B cell (primary cell): ENCODE data around the gene CAMTA1. TPM values are rescaled to one million over a fixed set of nuclear protein-coding genes. Genes with fewer than 3 reads are reported as not detected.

Source experiments
- ATAC-seq: fragments of 200-7000 bp; cut with Tn5 transposase; one replicate; pipeline ENCODE4 v1.10.0; 2021; ENCODE audit warnings: low read depth, mild to moderate bottlenecking, moderate number of reproducible peaks, moderate library complexity
- CTCF ChIA-PET: fragments of 350-600 bp; sonication (Branson Sonifier 250); formaldehyde crosslinking; loops from one replicate; lab custom pipeline; 2021; ENCODE audit warnings: antibody characterized with exemption, inconsistent platforms; lab: Charles Lee
- POLR2A ChIA-PET: fragments of 350-600 bp; sonication (Branson Sonifier 250); formaldehyde crosslinking; loops from one replicate; lab custom pipeline; 2021; ENCODE audit warnings: antibody characterized with exemption; lab: Charles Lee
- DNase-seq: peaks from one replicate; pipeline ENCODE4 v3.0.0; 2013
- H2AFZ ChIP-seq: 2 replicates; pipeline ENCODE4 v1.6.1; 2012; ENCODE audit warnings: mild to moderate bottlenecking, low read depth, low read length; ENCODE audit not compliant: insufficient read depth, poor library complexity, severe bottlenecking
- H3K27ac ChIP-seq, 2 donors: 1 replicate in 1 of 2; 2 replicates in 1 of 2; pipeline ENCODE4 v1.5.1; 2012 to 2013; ENCODE audit warnings: low read length in 2 of 2, mild to moderate bottlenecking in 2 of 2, moderate library complexity in 1 of 2
- H3K27me3 ChIP-seq, 4 experiments: fragments of 200-600 bp in 1 of 4; sonication (generic) in 1 of 4; replicated peaks in 1 of 4; 1 replicate in 2 of 4; 2 replicates in 2 of 4; pipeline versions ENCODE4 v1.6.1 to v1.7.0; 2013 to 2016; ENCODE audit warnings: low read length in 3 of 4, mild to moderate bottlenecking in 2 of 4, mixed read lengths in 1 of 4, moderate library complexity in 1 of 4; ENCODE audit not compliant: insufficient read depth in 4 of 4, control insufficient read depth in 3 of 4; ENCODE audit errors: control extremely low read depth in 1 of 4
- H3K36me3 ChIP-seq, 2 experiments: replicated peaks in 1 of 2; 1 replicate in 1 of 2; 2 replicates in 1 of 2; pipeline versions ENCODE4 v1.6.1 to v1.7.1; 2013; ENCODE audit warnings: low read length in 1 of 2; ENCODE audit not compliant: insufficient read depth in 2 of 2, control insufficient read depth in 1 of 2; ENCODE audit errors: control extremely low read depth in 1 of 2, extremely low read depth in 1 of 2
- H3K4me1 ChIP-seq, 2 donors: fragments of 200-600 bp in 1 of 2; sonication (generic) in 1 of 2; 1 replicate in 1 of 2; 2 replicates in 1 of 2; pipeline versions ENCODE4 v1.5.1 to v1.6.1; 2013 to 2017; ENCODE audit warnings: low read length in 2 of 2; ENCODE audit not compliant: control insufficient read depth in 2 of 2, insufficient read depth in 2 of 2
- H3K4me2 ChIP-seq: replicated peaks from 2 replicates; pipeline ENCODE3; 2012; ENCODE audit warnings: mild to moderate bottlenecking, low read depth, low read length; ENCODE audit not compliant: poor library complexity, severe bottlenecking
- H3K4me3 ChIP-seq, 5 experiments: fragments of 200-600 bp in 1 of 5; sonication (generic) in 1 of 5; 1 replicate in 3 of 5; 2 replicates in 2 of 5; pipeline versions ENCODE4 v1.5.1 to v1.7.0; 2011 to 2016; ENCODE audit warnings: low read length in 4 of 5, mild to moderate bottlenecking in 4 of 5, low read depth in 2 of 5, control low read depth in 1 of 5, moderate library complexity in 1 of 5; ENCODE audit not compliant: insufficient read depth in 1 of 5; ENCODE audit errors: control extremely low read depth in 1 of 5, extremely low read depth in 1 of 5
- H3K79me2 ChIP-seq: fragments of 200-600 bp; sonication (generic); one replicate; pipeline ENCODE4 v1.6.0; 2016; ENCODE audit warnings: low read length; ENCODE audit not compliant: control insufficient read depth, insufficient read depth
- H3K9ac ChIP-seq: fragments of 200-600 bp; sonication (generic); 2 replicates; pipeline ENCODE4 v1.6.1; 2017; ENCODE audit warnings: mild to moderate bottlenecking, low read length, moderate library complexity
- H3K9me3 ChIP-seq, 3 donors: one replicate each; pipeline versions ENCODE4 v1.6.1 to v1.7.1; 2013; ENCODE audit warnings: low read length in 2 of 3; ENCODE audit not compliant: control insufficient read depth in 2 of 3, insufficient read depth in 1 of 3; ENCODE audit errors: control extremely low read depth in 1 of 3
- H4K20me1 ChIP-seq: 2 replicates; pipeline ENCODE4 v1.6.0; 2012; ENCODE audit warnings: mild to moderate bottlenecking, low read length; ENCODE audit not compliant: insufficient read depth, control insufficient read depth, poor library complexity, severe bottlenecking
- H3K27ac Mint-ChIP-seq: one replicate; pipeline ENCODE4 v1.8.0; 2021; ENCODE audit warnings: mixed read lengths
- H3K27me3 Mint-ChIP-seq: one replicate; pipeline ENCODE4 v1.8.0; 2021; ENCODE audit warnings: mixed read lengths
- H3K4me1 Mint-ChIP-seq: one replicate; pipeline ENCODE4 v1.8.0; 2021; ENCODE audit warnings: mixed read lengths
- H3K4me3 Mint-ChIP-seq: one replicate; pipeline ENCODE4 v1.8.0; 2021; ENCODE audit warnings: mixed read lengths
- H3K9me3 Mint-ChIP-seq: one replicate; pipeline ENCODE4 v1.8.0; 2022; ENCODE audit warnings: mixed read lengths; ENCODE audit not compliant: insufficient read depth
- EZH2 ChIP-seq: IDR thresholded peaks from 2 replicates; pipeline ENCODE4 v1.6.1; 2012; ENCODE audit warnings: borderline replicate concordance, low read depth, mild to moderate bottlenecking, moderate library complexity, low read length; ENCODE audit not compliant: insufficient read depth, poor library complexity, severe bottlenecking
- WGBS: methylation state at CpG from one replicate; pipeline ENCODE4 v1.1.5; 2013; ENCODE audit warnings: missing lambda C conversion rate; ENCODE audit not compliant: insufficient coverage; 5-methylcytosine and 5-hydroxymethylcytosine counted together
- intact Hi-C: fragments of 100-400 bp; cut with micrococcal nuclease; formaldehyde crosslinking; loops from one replicate; pipeline ENCODE4 v1.10.0; 2022
- polyA plus RNA-seq: library from polyadenylated mRNA; depleted of rRNA; stranded (reverse); fragments of >200 nt; gene quantifications from 2 replicates; pipeline ENCODE4 v1.2.3, GENCODE V29; 2012
- total RNA-seq, 2 donors: library from RNA; stranded (reverse); fragments of 120-200 nt in 1 of 2; gene quantifications; 1 replicate in 1 of 2; 2 replicates in 1 of 2; pipeline versions ENCODE4 v1.2.3 to v1.2.4, GENCODE V29; 2013 to 2022
- TF ChIP-seq, protein P1 (sequence below): fragments of 200-600 bp; IDR thresholded peaks from one replicate; pipeline ENCODE4 v1.8.0; 2022; ENCODE audit warnings: antibody characterized with exemption, mild to moderate bottlenecking

The CAMTA1 gene
- total and polyA plus RNA-seq, 2 donors (not counting 1 experiment from before 2014, with no cell fraction given): 42.2 to 45.7 TPM

DNA sequence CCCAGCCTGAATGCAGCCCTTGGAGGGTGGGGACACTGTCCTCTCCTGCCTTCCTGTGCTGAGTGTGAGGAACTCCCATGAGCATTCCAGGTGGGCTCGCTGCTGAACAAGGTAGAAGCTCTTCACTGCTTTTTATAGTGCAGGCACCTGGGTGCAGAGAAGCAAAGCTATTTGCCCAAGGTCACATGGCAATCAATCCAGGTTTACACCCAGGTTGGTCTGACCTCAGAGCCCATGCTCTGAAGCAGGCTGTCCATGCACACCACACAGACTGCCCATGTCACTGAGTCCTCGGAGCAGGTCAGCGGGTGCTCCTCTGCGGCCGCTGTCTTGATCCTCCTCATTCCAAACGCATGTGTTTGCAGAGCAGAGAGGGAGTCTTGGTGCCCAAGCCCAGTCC lies 662.5 kb downstream of the CAMTA1 start:
- no peak overlapping the region for H2AFZ ChIP-seq
- no peak overlapping the region for H3K9ac ChIP-seq
- H3K4me3 ChIP-seq: no peak overlapping the region
- H3K27me3 Mint-ChIP-seq: no peaks in the 10 kb centered on the region
- CTCF ChIA-PET: no interaction called here
- no peak overlapping the region for H3K4me2 ChIP-seq
- H3K36me3 ChIP-seq: no peaks in the 10 kb centered on the region
- H3K9me3 Mint-ChIP-seq: no peaks in the 10 kb centered on the region
- POLR2A ChIA-PET: no interaction called here
- no peak for TF ChIP-seq EZH2
- TF ChIP-seq, protein P1, sequence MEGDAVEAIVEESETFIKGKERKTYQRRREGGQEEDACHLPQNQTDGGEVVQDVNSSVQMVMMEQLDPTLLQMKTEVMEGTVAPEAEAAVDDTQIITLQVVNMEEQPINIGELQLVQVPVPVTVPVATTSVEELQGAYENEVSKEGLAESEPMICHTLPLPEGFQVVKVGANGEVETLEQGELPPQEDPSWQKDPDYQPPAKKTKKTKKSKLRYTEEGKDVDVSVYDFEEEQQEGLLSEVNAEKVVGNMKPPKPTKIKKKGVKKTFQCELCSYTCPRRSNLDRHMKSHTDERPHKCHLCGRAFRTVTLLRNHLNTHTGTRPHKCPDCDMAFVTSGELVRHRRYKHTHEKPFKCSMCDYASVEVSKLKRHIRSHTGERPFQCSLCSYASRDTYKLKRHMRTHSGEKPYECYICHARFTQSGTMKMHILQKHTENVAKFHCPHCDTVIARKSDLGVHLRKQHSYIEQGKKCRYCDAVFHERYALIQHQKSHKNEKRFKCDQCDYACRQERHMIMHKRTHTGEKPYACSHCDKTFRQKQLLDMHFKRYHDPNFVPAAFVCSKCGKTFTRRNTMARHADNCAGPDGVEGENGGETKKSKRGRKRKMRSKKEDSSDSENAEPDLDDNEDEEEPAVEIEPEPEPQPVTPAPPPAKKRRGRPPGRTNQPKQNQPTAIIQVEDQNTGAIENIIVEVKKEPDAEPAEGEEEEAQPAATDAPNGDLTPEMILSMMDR: no peak
- no peak for ATAC-seq
- H3K4me1 ChIP-seq: no peaks in the 10 kb centered on the region
- H4K20me1 ChIP-seq: no peaks in the 10 kb centered on the region
- no peak overlapping the region for H3K27ac Mint-ChIP-seq
- intact Hi-C loops: no loop called here
- no peaks in the 10 kb centered on the region for H3K4me1 Mint-ChIP-seq
- no peak overlapping the region for H3K4me3 Mint-ChIP-seq
- no peaks in the 10 kb centered on the region for H3K27me3 ChIP-seq
- no peaks in the 10 kb centered on the region for H3K79me2 ChIP-seq
- no peak for DNase-seq
- no peaks in the 10 kb centered on the region for H3K9me3 ChIP-seq
- 58% methylated on average over 1 of the region's 6 CpGs for WGBS
- H3K27ac ChIP-seq: no peak overlapping the region

DNA sequence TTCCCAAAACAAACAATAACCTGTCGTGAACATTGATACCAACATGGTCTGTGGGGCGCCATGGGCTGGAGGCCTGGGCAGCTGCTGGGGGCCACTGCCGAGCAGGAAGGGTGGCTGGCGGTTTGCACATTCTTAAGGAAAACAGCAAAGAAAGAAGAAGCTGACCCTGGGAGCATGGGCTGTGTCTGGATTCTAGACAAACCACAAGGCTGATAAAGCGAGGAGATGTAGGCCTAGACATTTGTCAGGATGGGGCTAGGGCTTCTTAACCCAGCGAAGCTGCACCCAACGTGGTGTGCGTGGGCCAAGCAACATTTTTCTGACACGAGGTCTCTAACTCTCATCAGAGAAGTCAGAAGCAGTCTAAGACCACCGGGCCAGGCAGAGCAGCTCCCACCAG lies 663.7 kb downstream of the CAMTA1 start:
- Mint-ChIP-seq H3K4me1 (no peaks in the 10 kb centered on the region), H3K4me3 (no peak overlapping the region), H3K27me3 (no peaks in the 10 kb centered on the region), H3K27ac (no peak overlapping the region), H3K9me3 (no peaks in the 10 kb centered on the region)
- WGBS: 92% methylated on average over 10 of the region's 10 CpGs
- Histone ChIP-seq H4K20me1 (no peaks in the 10 kb centered on the region), H3K36me3 (no peaks in the 10 kb centered on the region), H3K79me2 (no peaks in the 10 kb centered on the region), H3K4me1 (no peaks in the 10 kb centered on the region), H3K4me2 (no peak overlapping the region), H3K27ac (no peak overlapping the region), H3K4me3 (no peak overlapping the region), H3K9ac (no peak overlapping the region), H3K27me3 (no peaks in the 10 kb centered on the region), H3K9me3 (no peaks in the 10 kb centered on the region), H2AFZ (no peak overlapping the region)
- DNase-seq: no peak
- POLR2A ChIA-PET: no interaction called here
- TF ChIP-seq, protein P1: no peak
- no peak for TF ChIP-seq EZH2
- intact Hi-C loops: no loop called here
- ATAC-seq: no peak
- CTCF ChIA-PET: no interaction called here
